Naive thymus-derived CD8-positive, alpha-beta T cell (primary cell): ENCODE results near the gene HAUS2. TPM values are rescaled to one million over a fixed set of nuclear protein-coding genes. Genes with fewer than 3 reads are reported as not detected.
A peak's percentile ranks its signal among the peaks of the same experiment; 100 is the strongest.

Experiments
- ATAC-seq, 2 donors: fragments of 150-1000 bp; cut with Tn5 transposase in 1 of 2; sonication (Bioruptor Pico), chemical (Tn5 transposase) in 1 of 2; 1 replicate in 1 of 2; 2 replicates in 1 of 2; pipeline ENCODE4 v1.10.0; 2021; ENCODE audit warnings: mild to moderate bottlenecking in 2 of 2, moderate library complexity in 2 of 2
- POLR2A ChIA-PET: fragments of 350-600 bp; sonication (Branson Sonifier 250); formaldehyde crosslinking; loops from one replicate; lab custom pipeline; 2021; ENCODE audit warnings: antibody characterized with exemption; lab: Charles Lee
- DNase-seq, 10 donors: peaks; one replicate each; pipeline versions ENCODE4 v3.0.0 to v3.0.0-alpha.2; 2020 to 2022
- H3K27ac Mint-ChIP-seq, 10 donors: one replicate each; pipeline ENCODE4 v1.8.0; 2020 to 2022; ENCODE audit warnings: mild to moderate bottlenecking in 10 of 10, mixed read lengths in 10 of 10, moderate library complexity in 4 of 10, inconsistent platforms in 1 of 10
- H3K27me3 Mint-ChIP-seq, 5 donors: one replicate each; pipeline ENCODE4 v1.8.0; 2021 to 2022; ENCODE audit warnings: mixed read lengths in 5 of 5
- H3K36me3 Mint-ChIP-seq, 3 donors: one replicate each; pipeline ENCODE4 v1.8.0; 2020 to 2022; ENCODE audit warnings: mixed read lengths in 3 of 3, mild to moderate bottlenecking in 2 of 3, inconsistent platforms in 1 of 3
- H3K4me1 Mint-ChIP-seq, 4 donors: one replicate each; pipeline ENCODE4 v1.8.0; 2021 to 2022; ENCODE audit warnings: mixed read lengths in 4 of 4
- H3K4me3 Mint-ChIP-seq, 10 donors: one replicate each; pipeline ENCODE4 v1.8.0; 2020 to 2022; ENCODE audit warnings: mild to moderate bottlenecking in 10 of 10, mixed read lengths in 10 of 10, moderate library complexity in 6 of 10, inconsistent platforms in 1 of 10
- H3K9me3 Mint-ChIP-seq, 9 donors: one replicate each; pipeline ENCODE4 v1.8.0; 2020 to 2022; ENCODE audit warnings: mixed read lengths in 9 of 9, mild to moderate bottlenecking in 3 of 9, inconsistent platforms in 1 of 9, moderate library complexity in 1 of 9
- polyA plus RNA-seq, 3 donors: library from polyadenylated mRNA; unstranded; fragments of 300-500 nt; fragmentation: Illumina TruSeq; gene quantifications; one replicate each; pipeline ENCODE4 v1.2.3, GENCODE V29; 2021
- total RNA-seq, 8 experiments: library from RNA in 2 of 8; stranded (reverse) in 2 of 8; gene quantifications; one replicate each; pipeline ENCODE4 v1.2.3 and lab custom pipeline; 2021 to 2026

HAUS2 gene
- total and polyA plus RNA-seq, 5 experiments from 2014 or later = 19.1 to 25.4 (median 21.1) TPM

DNA sequence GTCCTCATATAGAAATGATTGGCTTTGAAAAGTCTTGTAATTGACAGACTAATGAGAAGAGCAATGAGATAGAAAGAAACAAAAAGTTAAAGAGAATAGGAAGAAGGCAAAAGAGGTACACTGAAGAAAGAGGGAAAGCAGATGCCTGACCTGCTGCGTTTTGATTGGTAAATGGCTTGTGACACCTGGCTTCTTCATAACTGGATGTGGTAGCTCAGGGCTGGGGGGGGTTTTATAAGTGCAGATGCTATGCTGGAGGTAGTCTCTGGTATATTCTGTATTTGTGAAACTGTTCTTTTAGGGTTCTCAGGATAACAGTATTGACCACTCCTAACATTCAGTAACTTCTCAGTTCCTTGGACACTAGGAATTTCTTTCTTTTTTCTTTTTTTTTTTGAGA, 28.1 kb downstream of the HAUS2 start:
- POLR2A ChIA-PET = interaction anchor here (1.4 to 2.9 kb wide), 2 partner anchors 29 to 86 kb away, joined by 4 to 14 read pairs; partner anchors contain the start of genes HAUS2, LRRC57 and ZNF106

DNA sequence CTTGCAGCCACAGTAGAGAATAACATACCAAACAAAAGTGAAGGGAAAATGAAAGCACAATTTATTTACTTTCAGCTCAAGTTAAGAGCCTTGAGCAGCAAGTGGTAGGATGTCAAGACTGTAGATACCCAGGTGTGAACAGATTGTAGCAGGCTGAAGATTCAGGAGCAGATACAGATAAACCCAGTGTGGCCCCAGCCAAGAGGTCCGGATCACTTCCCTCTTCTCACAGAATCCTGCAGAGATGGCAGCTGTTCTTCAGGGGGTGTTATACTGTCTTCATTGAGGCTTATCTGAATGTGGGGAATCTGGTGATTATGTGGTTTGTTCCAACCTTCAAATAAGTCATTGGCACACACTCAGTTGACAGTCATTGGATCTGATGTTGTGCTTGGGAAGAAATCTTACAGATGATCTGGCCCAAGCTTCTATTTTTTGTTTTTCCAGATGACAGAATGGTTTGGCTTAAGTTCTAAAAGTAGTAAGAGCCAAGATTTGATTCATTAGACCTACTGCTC, 28.9 kb downstream of the HAUS2 start:
- no peak overlapping the region for H3K27ac Mint-ChIP-seq
- DNase-seq = no peak
- ATAC-seq = no peak
- H3K4me3 Mint-ChIP-seq = peak overlapping the region in 3 of 10 donors; percentile 18 to 53 (median 43)
- H3K9me3 Mint-ChIP-seq = no peaks in the 10 kb centered on the region
- POLR2A ChIA-PET = interaction anchor here (1.4 to 2.9 kb wide), 2 partner anchors 29 to 86 kb away, joined by 4 to 14 read pairs; partner anchors contain the start of genes HAUS2, LRRC57 and ZNF106
- H3K27me3 Mint-ChIP-seq = peaks cover 0 to 10% (median 0%) of the 10 kb centered on the region in 5 donors
- H3K36me3 Mint-ChIP-seq = peaks cover 0 to 3% (median 0%) of the 10 kb centered on the region in 3 donors
- peaks cover 17 to 54% (median 52%) of the 10 kb centered on the region in 4 donors for H3K4me1 Mint-ChIP-seq

More for the DNA sequence above, 28.1 kb downstream of the HAUS2 start:
- DNase-seq = no peak
- H3K9me3 Mint-ChIP-seq = no peaks in the 10 kb centered on the region
- peaks cover 17 to 46% (median 44%) of the 10 kb centered on the region in 4 donors for H3K4me1 Mint-ChIP-seq
- peaks cover 0 to 10% (median 0%) of the 10 kb centered on the region in 5 donors for H3K27me3 Mint-ChIP-seq
- no peak for ATAC-seq
- peaks cover 0 to 3% (median 0%) of the 10 kb centered on the region in 3 donors for H3K36me3 Mint-ChIP-seq
- H3K4me3 Mint-ChIP-seq = peak overlapping the region; percentile 87 to 97 (median 92)
- H3K27ac Mint-ChIP-seq = peak overlapping the region in 9 of 10 donors; percentile 4 to 92 (median 37)

DNA sequence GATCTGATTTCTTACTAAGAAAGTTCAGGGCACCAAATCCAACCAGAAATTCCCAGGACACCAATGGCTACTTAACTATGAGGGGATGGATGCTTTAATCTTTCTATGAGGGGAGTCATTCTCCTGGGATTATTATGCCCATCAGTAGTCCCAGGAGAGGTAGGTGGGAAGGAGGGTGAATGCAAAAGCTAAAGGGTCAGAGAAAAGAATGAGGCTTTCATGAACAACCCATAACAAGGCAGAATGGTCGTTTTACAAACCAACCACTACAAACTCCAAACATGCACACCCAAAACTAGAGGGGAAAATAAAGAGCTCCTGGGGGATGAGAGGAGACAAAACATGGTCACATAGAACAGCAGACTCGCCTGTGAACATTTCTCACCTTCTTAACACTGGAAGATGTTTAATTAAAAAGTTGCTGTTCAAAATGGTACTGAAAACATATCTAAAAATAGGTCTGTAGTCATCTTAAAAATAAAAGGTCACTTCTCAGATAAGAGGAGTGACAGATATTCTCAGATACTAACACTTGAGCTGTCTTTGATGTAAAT, 30.4 kb downstream of the HAUS2 start:
- Mint-ChIP-seq H3K4me1 (peaks cover 21 to 69% (median 63%) of the 10 kb centered on the region in 4 donors), H3K9me3 (no peaks in the 10 kb centered on the region), H3K27ac (peak overlapping the region in 5 of 10 donors; percentile 4 to 94 (median 43)), H3K27me3 (peaks cover 0 to 10% (median 0%) of the 10 kb centered on the region in 5 donors), H3K4me3 (peak overlapping the region in 6 of 10 donors; percentile 2 to 43 (median 12)), H3K36me3 (peaks cover 0 to 3% (median 0%) of the 10 kb centered on the region in 3 donors)
- POLR2A ChIA-PET = no interaction called here
- ATAC-seq = no peak
- no peak for DNase-seq

DNA sequence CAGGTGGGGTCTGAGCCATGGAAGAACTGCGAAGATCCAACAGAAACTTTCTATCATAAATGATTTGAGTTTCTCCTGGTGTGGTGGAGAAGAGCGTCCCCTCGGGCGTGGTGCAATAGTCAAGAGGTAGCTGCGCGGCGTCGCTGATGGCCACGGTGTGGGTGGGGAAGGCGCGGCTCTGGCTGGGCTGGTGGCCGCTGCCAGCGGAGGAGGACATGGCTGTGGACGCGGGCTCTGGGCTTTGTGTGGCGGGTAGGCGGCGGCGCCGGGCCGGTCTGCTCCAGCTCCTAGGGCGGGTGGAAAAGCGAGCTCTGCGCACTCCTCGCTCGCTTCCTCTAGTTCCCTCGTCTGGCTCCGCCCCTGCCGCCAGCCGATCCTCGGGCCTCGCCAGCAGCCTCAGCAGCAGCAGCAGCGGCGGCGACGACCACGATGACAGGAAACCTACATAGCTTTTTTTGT, 32.7 kb downstream of the HAUS2 start:
- peaks cover 21 to 59% (median 55%) of the 10 kb centered on the region in 4 donors for H3K4me1 Mint-ChIP-seq
- no peaks in the 10 kb centered on the region for H3K9me3 Mint-ChIP-seq
- H3K4me3 Mint-ChIP-seq = peak overlapping the region; percentile 82 to 97 (median 92)
- DNase-seq (peak; percentile 69 to 88 (median 76)), ATAC-seq (peak; percentile 99)
- peak overlapping the region; percentile 91 to 99 (median 96) for H3K27ac Mint-ChIP-seq
- H3K36me3 Mint-ChIP-seq = peaks cover 0 to 3% (median 0%) of the 10 kb centered on the region in 3 donors
- POLR2A ChIA-PET = interaction anchor here (0.6 to 3.2 kb wide), 12 partner anchors 10 to 748 kb away, joined by 3 to 26 read pairs (median 6); partner anchors contain the start of genes HAUS2, LCMT2, LRRC57 and SNAP23
- H3K27me3 Mint-ChIP-seq = peaks cover 0 to 9% (median 0%) of the 10 kb centered on the region in 5 donors

DNA sequence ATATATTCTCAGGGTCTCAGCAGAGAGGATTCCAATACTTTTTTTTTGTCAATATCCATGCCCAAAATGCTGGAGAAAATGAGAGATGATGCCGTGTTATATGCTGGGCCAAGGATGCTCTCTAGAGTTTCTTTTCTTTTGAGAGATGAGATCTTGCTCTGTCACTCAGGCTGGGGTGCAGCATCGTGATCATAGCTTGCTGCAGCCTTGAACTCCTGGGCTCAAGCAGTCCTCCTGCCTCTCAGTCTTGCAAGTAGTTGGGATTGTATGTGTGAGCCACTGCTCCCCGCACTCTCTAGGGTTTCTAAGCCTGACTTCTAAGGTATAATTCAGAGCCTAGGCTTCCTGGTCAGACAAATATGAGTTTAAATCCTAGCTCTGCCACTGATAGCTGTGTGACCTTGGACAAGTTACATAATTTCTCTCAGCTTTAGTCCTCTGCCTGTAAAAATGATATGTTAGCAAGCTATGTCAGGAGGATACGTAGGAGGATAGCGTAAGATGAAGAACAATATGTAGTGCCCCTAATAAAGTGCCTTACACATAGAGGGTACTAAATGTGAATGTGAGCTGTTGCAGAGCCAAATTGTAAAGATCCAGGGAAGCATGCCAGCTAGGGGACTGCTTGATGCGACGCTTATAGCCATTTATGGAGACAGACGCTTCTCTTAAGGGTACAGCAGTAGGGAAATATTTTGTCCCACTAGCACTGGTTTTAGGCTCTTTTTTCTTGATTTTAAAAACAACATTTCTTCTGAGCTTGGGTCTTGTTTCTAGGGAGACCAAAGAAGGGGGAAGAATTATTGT, 34.1 kb downstream of the HAUS2 start:
- Mint-ChIP-seq H3K36me3 (peaks cover 0 to 3% (median 0%) of the 10 kb centered on the region in 3 donors), H3K27ac (peak overlapping the region; percentile 75 to 99 (median 96)), H3K4me1 (peaks cover 16 to 50% (median 46%) of the 10 kb centered on the region in 4 donors), H3K27me3 (peaks cover 0 to 4% (median 0%) of the 10 kb centered on the region in 5 donors), H3K4me3 (peak overlapping the region in 2 of 10 donors; percentile 89 to 91), H3K9me3 (no peaks in the 10 kb centered on the region)
- DNase-seq (no peak), ATAC-seq (no peak)
- POLR2A ChIA-PET = interaction anchor here (0.7 to 3.2 kb wide), 6 partner anchors 18 to 152 kb away, joined by 3 to 26 read pairs (median 4); partner anchors contain the start of genes HAUS2 and LRRC57

DNA sequence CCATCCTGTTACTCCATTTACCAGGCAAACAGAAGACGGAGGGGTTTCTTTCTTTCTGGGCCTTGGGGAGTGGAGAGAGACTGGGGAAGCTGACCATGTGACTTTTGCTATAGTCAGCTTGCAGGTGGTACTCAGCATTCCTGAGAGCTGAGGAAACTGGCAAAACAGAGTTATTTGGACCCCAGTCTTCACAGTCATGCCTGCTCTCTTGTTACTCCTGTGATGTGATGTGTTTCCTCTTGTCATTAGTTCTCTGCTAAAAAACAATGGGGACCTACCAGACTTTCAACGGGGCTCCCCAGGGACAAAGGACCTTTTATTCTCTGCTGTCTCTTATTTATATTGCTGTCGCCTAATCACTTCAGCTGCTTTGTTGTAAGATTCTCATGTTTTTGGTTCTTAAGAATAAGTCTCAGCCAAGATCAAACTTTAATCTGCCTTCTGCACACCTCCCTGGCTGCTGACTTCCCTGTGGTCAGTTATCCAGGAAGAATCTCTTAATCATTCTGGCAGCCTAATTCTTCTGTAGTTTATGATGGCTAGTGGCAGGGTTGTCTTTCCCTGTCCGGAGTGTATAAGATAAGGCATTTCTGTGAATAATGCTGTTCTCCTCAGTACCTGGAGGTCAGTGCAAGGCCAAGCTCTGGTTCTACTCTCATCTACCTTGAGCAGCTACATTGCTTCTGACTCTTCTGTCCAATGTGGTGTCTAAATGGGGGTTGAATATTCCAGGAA, 35.6 kb downstream of the HAUS2 start:
- Mint-ChIP-seq H3K4me1 (peaks cover 14 to 46% (median 44%) of the 10 kb centered on the region in 4 donors), H3K27me3 (no peaks in the 10 kb centered on the region), H3K27ac (peak overlapping the region in 1 of 10 donors; percentile 65), H3K4me3 (no peak overlapping the region), H3K9me3 (no peaks in the 10 kb centered on the region), H3K36me3 (peaks cover 0 to 4% (median 0%) of the 10 kb centered on the region in 3 donors)
- ATAC-seq (no peak), DNase-seq (no peak)
- POLR2A ChIA-PET = interaction anchor here (0.7 to 1.2 kb wide), 2 partner anchors 9 to 27 kb away, joined by 3 to 5 read pairs; partner anchors contain the start of gene STARD9

DNA sequence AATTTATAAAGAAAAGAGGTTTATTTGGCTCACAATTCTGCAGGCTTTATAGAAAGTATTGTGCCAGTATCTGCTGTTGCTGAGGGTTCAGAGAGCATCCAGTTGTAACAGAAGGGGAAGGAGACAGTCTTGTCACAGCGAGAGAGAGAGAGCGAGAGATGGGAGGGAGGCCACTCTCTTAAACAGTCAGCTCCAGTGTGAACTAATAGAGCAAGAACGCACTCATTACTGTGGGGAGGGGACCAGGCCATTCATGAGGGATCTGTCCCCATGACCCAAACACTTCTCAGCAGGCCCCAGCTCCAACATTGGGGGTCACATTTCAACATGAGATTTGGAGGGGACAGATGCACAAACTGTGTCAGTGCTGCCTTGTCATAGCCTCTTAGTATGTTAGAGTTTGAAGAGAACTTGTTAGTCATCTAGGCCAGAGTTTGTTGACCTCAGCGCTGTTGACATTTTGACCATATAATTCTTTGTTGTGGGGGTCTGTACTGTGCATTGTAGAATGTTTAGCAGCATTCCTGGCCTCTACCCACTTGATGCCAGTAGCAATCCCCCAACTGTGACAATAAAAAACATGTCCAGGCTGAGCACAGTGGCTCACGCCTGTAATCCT, 42.1 kb downstream of the HAUS2 start:
- Mint-ChIP-seq H3K36me3 (peaks cover 0 to 11% (median 10%) of the 10 kb centered on the region in 3 donors), H3K9me3 (no peaks in the 10 kb centered on the region), H3K4me1 (peaks cover 0 to 3% (median 0%) of the 10 kb centered on the region in 4 donors), H3K4me3 (no peak overlapping the region), H3K27me3 (no peaks in the 10 kb centered on the region), H3K27ac (peak overlapping the region in 2 of 10 donors; percentile 7 to 81)
- DNase-seq = no peak
- POLR2A ChIA-PET = interaction anchor here (0.8 kb wide), 1 partner anchor 9 kb away, joined by 4 read pairs; no protein-coding TSS in a partner anchor
- ATAC-seq = no peak

DNA sequence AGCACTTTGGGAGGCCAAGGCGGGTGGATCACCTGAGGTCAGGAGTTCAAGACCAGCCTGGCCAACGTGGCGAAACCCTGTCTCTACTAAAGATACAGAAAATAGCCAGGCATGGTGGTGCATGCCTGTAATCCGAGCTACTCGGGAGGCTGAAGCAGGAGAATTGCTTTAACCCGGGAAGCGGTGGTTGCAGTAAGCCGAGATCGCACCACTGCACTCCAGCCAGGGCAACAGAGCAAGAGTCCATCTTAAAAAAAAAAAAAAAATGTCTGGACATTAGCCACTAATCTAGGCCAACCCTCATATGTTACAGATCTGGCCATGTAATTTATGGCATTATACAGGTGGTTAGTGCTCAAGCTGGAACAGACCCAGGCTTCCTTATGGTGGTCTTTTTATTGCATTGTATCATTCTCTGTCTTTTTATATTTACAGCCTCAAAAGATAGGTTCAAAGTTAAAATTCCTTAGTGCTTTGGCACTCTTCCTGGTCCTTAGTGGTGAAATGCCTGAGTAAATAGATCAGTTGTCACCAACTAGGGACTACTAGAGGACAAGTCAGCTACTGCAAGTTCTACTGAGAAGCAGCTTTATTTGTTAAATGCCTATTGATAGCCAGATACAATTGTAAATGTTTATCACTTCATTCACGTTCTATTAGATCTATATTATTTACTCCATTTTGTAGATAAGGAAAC, 42.7 kb downstream of the HAUS2 start:
- Mint-ChIP-seq H3K4me1 (peaks cover 0 to 3% (median 0%) of the 10 kb centered on the region in 4 donors), H3K27me3 (no peaks in the 10 kb centered on the region), H3K36me3 (peaks cover 0 to 11% (median 10%) of the 10 kb centered on the region in 3 donors), H3K27ac (no peak overlapping the region), H3K9me3 (no peaks in the 10 kb centered on the region), H3K4me3 (no peak overlapping the region)
- DNase-seq (no peak), ATAC-seq (peak in 1 of 2 donors; percentile 37)
- POLR2A ChIA-PET = interaction anchor here (0.8 to 1.7 kb wide), 2 partner anchors 10 kb away, joined by 4 to 6 read pairs; no protein-coding TSS in a partner anchor

DNA sequence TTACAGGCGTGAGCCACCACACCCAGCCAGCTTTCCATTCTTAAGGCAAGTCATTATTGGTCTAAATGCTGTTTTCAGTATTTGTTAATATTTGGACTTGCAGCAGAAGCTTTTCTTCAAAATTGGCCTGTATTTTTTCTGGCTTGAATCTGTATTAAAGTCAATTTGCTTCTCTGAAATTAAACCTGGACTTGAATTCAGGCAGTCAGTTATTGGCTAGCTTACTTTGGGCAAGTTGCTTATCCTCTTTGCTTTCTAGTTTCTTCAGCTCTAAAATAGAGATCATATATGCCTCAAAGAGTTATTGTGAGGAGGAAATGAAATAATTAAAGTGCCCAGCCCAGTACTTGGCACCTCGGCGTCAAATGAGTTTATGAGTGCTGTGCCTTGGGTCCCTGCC, 44.1 kb downstream of the HAUS2 start:
- ATAC-seq (no peak), DNase-seq (no peak)
- H3K27ac Mint-ChIP-seq = peak overlapping the region in 1 of 10 donors; percentile 7
- POLR2A ChIA-PET = interaction anchor here (0.7 to 1.7 kb wide), 2 partner anchors 11 to 17 kb away, joined by 6 to 9 read pairs; no protein-coding TSS in a partner anchor
- H3K27me3 Mint-ChIP-seq = no peaks in the 10 kb centered on the region
- H3K36me3 Mint-ChIP-seq = peaks cover 0 to 12% (median 10%) of the 10 kb centered on the region in 3 donors
- H3K9me3 Mint-ChIP-seq = no peaks in the 10 kb centered on the region
- H3K4me1 Mint-ChIP-seq = peaks cover 0 to 3% (median 0%) of the 10 kb centered on the region in 4 donors
- no peak overlapping the region for H3K4me3 Mint-ChIP-seq

DNA sequence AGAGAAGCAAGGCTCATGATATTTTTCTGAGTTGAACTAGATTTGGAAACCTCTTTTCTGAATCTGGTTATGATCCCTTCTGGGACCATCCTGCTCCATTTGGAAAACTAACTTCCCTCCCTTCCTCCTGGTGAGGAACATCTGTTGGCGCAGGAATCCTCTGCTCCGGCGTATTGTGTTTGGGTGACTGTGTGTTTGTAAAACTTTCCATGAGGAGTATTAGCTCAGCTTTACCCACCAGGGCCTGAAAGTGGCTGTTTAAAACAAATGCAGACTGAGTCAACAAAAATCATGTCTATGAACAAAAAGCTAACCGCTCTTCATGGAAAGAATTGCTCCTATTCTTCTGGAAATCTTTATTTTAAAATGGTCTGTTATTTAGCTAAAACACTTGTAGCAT, 44.5 kb downstream of the HAUS2 start:
- Mint-ChIP-seq H3K9me3 (no peaks in the 10 kb centered on the region), H3K4me3 (no peak overlapping the region), H3K27me3 (no peaks in the 10 kb centered on the region), H3K4me1 (peaks cover 0 to 3% (median 0%) of the 10 kb centered on the region in 4 donors), H3K36me3 (peaks cover 0 to 12% (median 9%) of the 10 kb centered on the region in 3 donors), H3K27ac (peak overlapping the region in 1 of 10 donors; percentile 7)
- ATAC-seq (no peak), DNase-seq (no peak)
- POLR2A ChIA-PET = interaction anchor here (0.7 to 1.7 kb wide), 3 partner anchors 12 to 31 kb away, joined by 3 to 9 read pairs (median 6); no protein-coding TSS in a partner anchor
